ENCODE results near the gene UBE2J2. TPM values are rescaled to one million over a fixed set of nuclear protein-coding genes. Genes with fewer than 3 reads are reported as not detected.

The UBE2J2 gene
- total and polyA plus RNA-seq, 7 experiments from 2014 or later: 62.3 to 92.2 (median 84.1) TPM

DNA sequence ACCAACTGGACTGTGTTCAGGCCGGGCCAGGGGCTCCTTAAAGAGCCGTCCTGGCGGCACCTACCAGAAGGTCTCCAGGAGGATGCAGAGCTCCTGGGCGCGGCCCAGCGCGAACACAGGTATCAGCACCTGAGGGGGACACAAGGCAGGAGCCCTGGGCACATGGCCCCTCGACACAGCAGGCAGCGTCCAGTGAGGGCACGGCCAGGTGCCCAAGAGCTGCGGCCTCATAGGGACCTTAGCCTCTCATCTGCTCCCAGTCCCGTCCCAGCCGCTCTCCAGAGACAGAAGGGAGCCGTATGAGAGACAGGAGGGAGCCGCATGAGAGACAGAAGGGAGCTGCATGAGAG lies 40.6 kb upstream of the UBE2J2 start:
- Mint-ChIP-seq H3K27me3 (no peaks in the 10 kb centered on the region), H3K9me3 (no peaks in the 10 kb centered on the region), H3K4me3 (no peak overlapping the region), H3K4me1 (peaks cover 0 to 5% (median under 1%) of the 10 kb centered on the region in 7 donors), H3K27ac (no peak overlapping the region), H3K36me3 (peaks cover 0 to 4% (median 0%) of the 10 kb centered on the region in 5 donors)
- intact Hi-C loops (cut with micrococcal nuclease): no loop called here
- no peaks in the 10 kb centered on the region for H3K9me3 ChIP-seq (ENCODE audit: control insufficient read depth in 2 of 3, low read length in 3 of 3)
- H3K36me3 ChIP-seq (ENCODE audit: control insufficient read depth in 2 of 3, insufficient read depth in 3 of 3, low read length in 3 of 3): peaks cover 0 to 67% (median 4%) of the 10 kb centered on the region in 3 experiments
- CTCF ChIA-PET: no interaction called here
- DNase-seq (no peak), ATAC-seq (no peak)
- no peak overlapping the region for H3K4me3 ChIP-seq (ENCODE audit: low read length)
- H3K4me1 ChIP-seq (ENCODE audit: control insufficient read depth in 2 of 2, insufficient read depth in 2 of 2, low read length in 2 of 2): peaks cover 2 to 7% of the 10 kb centered on the region in 2 donors
- no peak overlapping the region for H3K27ac ChIP-seq (ENCODE audit: low read depth, low read length)
- POLR2A ChIA-PET: interaction anchor here (0.6 kb wide), 1 partner anchor 13 kb away, joined by 3 read pairs; no protein-coding TSS in a partner anchor
- no peaks in the 10 kb centered on the region for H3K27me3 ChIP-seq (ENCODE audit: control insufficient read depth in 2 of 2, insufficient read depth in 2 of 2, low read length in 2 of 2)

DNA sequence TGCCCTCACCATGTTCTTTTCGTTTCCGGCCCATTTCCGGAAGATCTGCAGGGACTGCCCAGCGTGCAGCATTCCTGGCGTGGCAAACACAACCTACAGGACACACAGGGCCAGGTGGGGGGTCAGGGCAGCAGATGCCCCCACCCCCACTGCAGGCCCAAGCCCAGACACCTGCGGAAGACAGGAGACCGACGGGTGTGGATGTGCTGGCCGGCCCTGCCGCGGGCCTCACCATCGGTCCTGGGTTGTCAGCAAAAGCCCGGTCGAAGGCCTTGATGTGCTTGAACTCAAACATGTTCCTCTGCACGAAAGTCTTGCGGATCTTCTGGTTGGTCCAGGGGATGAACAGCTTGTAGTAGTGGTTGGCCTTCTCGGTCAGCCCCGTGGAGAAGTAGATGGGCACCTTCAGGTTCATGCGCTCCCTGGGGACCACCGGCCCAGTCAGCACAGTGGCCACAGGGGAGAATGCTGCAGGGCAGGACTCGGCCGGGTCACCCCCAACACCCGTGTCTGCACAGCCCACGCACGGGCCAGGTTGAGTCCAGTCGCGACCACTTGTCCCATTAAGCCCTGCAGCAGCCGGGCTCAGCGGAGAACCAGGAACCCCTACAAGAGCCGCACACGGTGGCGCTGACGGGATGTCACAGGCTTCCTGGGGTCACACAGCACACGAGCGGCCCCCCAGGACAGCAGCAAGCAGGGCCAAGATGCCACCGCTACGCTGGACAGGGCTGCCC lies 40.0 kb upstream of the UBE2J2 start:
- peaks cover 5 to 8% of the 10 kb centered on the region in 2 donors for H3K4me1 ChIP-seq (ENCODE audit: control insufficient read depth in 2 of 2, insufficient read depth in 2 of 2, low read length in 2 of 2)
- no peak for DNase-seq
- intact Hi-C loops (cut with micrococcal nuclease): no loop called here
- Mint-ChIP-seq H3K4me1 (peaks cover 0 to 5% (median 0%) of the 10 kb centered on the region in 7 donors), H3K4me3 (peak overlapping the region in 1 of 10 donors; percentile 1), H3K36me3 (peaks cover 0 to 4% (median 0%) of the 10 kb centered on the region in 5 donors), H3K27ac (peak overlapping the region in 1 of 9 donors; percentile 44), H3K27me3 (no peaks in the 10 kb centered on the region), H3K9me3 (no peaks in the 10 kb centered on the region)
- H3K27me3 ChIP-seq (ENCODE audit: control insufficient read depth in 2 of 2, insufficient read depth in 2 of 2, low read length in 2 of 2): no peaks in the 10 kb centered on the region
- ATAC-seq: no peak
- CTCF ChIA-PET: interaction anchor here (0.5 kb wide), 1 partner anchor 55 kb away, joined by 5 read pairs; no protein-coding TSS in a partner anchor
- no peaks in the 10 kb centered on the region for H3K9me3 ChIP-seq (ENCODE audit: control insufficient read depth in 2 of 3, low read length in 3 of 3)
- peaks cover 0 to 61% (median 4%) of the 10 kb centered on the region in 3 experiments for H3K36me3 ChIP-seq (ENCODE audit: control insufficient read depth in 2 of 3, insufficient read depth in 3 of 3, low read length in 3 of 3)
- H3K4me3 ChIP-seq (ENCODE audit: low read length): no peak overlapping the region
- POLR2A ChIA-PET: no interaction called here
- no peak overlapping the region for H3K27ac ChIP-seq (ENCODE audit: low read depth, low read length)

DNA sequence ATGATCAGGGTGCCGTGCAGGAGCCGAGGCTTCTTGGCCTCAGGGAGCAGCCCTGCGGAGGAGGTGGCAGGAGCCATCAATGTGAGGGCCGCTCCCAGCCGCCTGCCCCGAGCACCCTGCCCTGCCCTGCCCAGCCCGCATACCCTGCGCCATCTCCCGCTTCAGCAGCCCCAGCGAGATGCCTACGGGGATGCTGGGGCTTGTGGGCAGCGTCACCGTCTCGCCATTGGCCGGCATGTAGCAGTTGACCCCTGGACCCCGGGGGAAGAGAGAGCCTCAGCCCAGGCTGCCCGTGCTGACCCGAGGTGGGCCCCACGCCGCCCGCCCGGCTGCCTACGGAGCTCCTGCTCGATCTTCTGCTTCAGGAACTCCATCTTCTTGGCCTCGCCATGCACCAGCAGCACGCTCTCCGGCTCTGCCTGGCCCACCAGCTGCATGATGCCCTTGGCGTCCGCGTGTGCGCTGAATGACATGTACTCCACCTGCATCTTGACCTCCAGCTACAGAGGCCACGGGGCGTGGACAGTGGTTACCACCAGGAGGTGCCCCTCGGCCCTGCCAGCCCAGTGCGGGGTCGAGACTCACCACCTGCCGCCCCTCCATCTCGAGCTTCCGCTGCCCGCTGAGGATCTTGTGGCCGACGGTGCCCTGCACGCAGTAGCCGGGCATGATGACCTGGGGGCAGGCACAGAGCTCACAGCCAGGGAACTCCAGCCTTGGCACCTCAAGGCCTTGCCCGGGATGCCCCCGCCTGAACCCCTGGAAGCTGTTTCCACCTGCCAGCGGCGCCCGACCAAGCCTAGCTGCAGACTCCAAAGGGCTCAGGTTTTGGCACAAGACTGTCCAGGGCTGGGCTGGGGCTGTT lies 39.0 kb upstream of the UBE2J2 start:
- ATAC-seq: no peak
- peak overlapping the region in 1 of 10 donors; percentile 53 for H3K4me3 Mint-ChIP-seq
- H3K9me3 Mint-ChIP-seq: no peaks in the 10 kb centered on the region
- Histone ChIP-seq H3K27ac (ENCODE audit: low read depth, low read length) (no peak overlapping the region), H3K9me3 (ENCODE audit: control insufficient read depth in 2 of 3, low read length in 3 of 3) (no peaks in the 10 kb centered on the region), H3K4me1 (ENCODE audit: control insufficient read depth in 2 of 2, insufficient read depth in 2 of 2, low read length in 2 of 2) (peaks cover 5 to 8% of the 10 kb centered on the region in 2 donors), H3K4me3 (ENCODE audit: low read length) (no peak overlapping the region), H3K27me3 (ENCODE audit: control insufficient read depth in 2 of 2, insufficient read depth in 2 of 2, low read length in 2 of 2) (no peaks in the 10 kb centered on the region), H3K36me3 (ENCODE audit: control insufficient read depth in 2 of 3, insufficient read depth in 3 of 3, low read length in 3 of 3) (peaks cover 0 to 56% (median 4%) of the 10 kb centered on the region in 3 experiments)
- no peak for DNase-seq
- intact Hi-C loops (cut with micrococcal nuclease): no loop called here
- peaks cover 0 to 4% (median 0%) of the 10 kb centered on the region in 5 donors for H3K36me3 Mint-ChIP-seq
- peaks cover 0 to 5% (median 0%) of the 10 kb centered on the region in 7 donors for H3K4me1 Mint-ChIP-seq
- no peaks in the 10 kb centered on the region for H3K27me3 Mint-ChIP-seq
- peak overlapping the region in 2 of 9 donors; percentile 31 to 59 for H3K27ac Mint-ChIP-seq
- CTCF ChIA-PET: no interaction called here
- POLR2A ChIA-PET: no interaction called here

DNA sequence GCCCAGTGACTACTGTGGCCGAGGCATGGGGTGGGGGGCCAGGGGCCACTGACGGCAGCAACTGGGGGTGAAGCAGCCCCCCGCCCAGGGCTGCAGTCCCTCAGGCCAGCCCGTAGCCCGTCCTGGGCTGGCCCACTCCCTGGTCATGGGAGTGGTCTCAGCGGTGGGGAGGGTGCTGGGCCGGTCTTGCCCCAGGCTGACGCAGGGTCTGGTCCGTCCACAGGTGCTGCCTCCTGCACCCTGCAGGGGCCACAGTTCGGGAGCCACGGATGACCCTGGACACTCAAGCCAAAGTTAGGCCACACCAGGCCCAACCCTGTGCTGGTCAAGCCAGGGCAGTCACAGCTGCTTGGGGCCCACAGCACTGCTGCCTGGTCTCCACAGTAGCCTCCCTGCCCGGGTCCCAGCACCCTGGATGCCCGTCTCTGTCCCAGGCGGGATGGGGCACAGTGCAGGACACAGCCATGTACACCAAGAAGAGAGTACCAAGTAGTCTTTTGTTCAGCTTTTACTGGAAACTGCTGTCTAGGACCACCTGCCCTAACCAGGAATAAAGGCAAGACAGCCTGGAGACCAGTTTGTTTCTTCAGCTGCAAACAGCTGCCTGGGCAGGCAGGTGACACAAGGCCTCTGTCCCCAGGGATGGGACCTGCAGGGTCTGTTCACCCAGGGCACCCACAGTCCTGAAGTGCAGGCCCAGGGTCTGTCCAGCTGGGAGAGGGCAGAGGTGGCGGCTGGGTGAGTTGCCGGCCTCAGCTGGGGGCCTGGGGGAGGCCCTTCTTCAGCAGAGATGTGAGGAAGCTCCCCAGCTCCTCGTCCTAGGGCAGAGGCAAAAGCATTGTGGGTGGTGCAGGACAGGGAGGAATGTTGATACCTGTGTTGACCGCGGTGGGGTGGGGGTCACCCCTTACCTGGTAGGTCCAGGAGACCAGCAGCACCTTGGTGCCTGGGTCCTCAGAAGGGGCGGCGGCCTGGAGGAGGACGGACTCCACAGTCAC lies 37.8 kb upstream of the UBE2J2 start:
- peaks cover 5 to 12% (median 8%) of the 10 kb centered on the region in 7 donors for H3K4me1 Mint-ChIP-seq
- no peaks in the 10 kb centered on the region for H3K27me3 Mint-ChIP-seq
- H3K4me3 Mint-ChIP-seq: peak overlapping the region in 1 of 10 donors; percentile 91
- H3K9me3 ChIP-seq (ENCODE audit: control insufficient read depth in 2 of 3, low read length in 3 of 3): no peaks in the 10 kb centered on the region
- H3K9me3 Mint-ChIP-seq: peaks cover 0 to 2% (median 0%) of the 10 kb centered on the region in 11 donors
- no peak overlapping the region for H3K27ac ChIP-seq (ENCODE audit: low read depth, low read length)
- ChIA-PET CTCF (no interaction called here), POLR2A (interaction anchor here (1.4 kb wide), 1 partner anchor 12 kb away, joined by 3 read pairs; no protein-coding TSS in a partner anchor)
- peaks cover 15 to 17% of the 10 kb centered on the region in 2 donors for H3K4me1 ChIP-seq (ENCODE audit: control insufficient read depth in 2 of 2, insufficient read depth in 2 of 2, low read length in 2 of 2)
- peaks cover 0 to 6% (median 0%) of the 10 kb centered on the region in 5 donors for H3K36me3 Mint-ChIP-seq
- H3K27me3 ChIP-seq (ENCODE audit: control insufficient read depth in 2 of 2, insufficient read depth in 2 of 2, low read length in 2 of 2): no peaks in the 10 kb centered on the region
- H3K36me3 ChIP-seq (ENCODE audit: control insufficient read depth in 2 of 3, insufficient read depth in 3 of 3, low read length in 3 of 3): peaks cover 0 to 51% (median 4%) of the 10 kb centered on the region in 3 experiments
- H3K27ac Mint-ChIP-seq: peak overlapping the region in 1 of 9 donors; percentile 63
- DNase-seq (no peak), ATAC-seq (no peak)
- H3K4me3 ChIP-seq (ENCODE audit: low read length): no peak overlapping the region
- intact Hi-C loops (cut with micrococcal nuclease): no loop called here

DNA sequence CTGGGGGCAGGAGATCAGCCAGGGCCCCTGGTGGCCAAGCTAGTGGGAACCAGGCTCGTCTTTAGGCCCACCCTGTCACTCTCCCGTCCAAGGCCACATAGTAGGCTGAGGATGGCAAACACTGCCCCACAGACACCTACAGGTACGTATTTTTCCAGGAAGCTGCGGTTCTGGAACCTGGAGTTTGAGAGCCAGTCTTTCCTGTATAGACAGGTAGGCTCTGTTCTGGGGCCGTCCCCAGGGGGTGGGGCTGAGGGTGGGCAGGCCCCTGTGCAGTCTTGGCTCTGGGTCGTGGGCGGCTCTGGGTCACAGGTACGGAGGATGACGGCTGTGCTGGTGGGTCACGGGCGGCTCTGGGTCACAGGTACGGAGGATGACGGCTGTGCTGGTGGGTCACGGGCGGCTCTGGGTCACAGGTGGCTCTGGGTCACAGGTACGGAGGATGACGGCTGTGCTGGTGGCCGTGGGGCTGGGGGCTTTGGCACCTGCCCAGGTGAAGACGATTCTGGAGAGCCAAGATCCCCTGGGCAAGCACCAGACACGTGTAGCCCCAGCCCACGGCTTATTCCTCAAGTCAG lies 36.9 kb upstream of the UBE2J2 start:
- no peaks in the 10 kb centered on the region for H3K27me3 ChIP-seq (ENCODE audit: control insufficient read depth in 2 of 2, insufficient read depth in 2 of 2, low read length in 2 of 2)
- ChIA-PET POLR2A (interaction anchor here (1.4 to 1.6 kb wide), 2 partner anchors 11 to 15 kb away, joined by 3 to 5 read pairs; partner anchors contain the start of genes CPTP and INTS11), CTCF (no interaction called here)
- Mint-ChIP-seq H3K9me3 (peaks cover 0 to 2% (median 0%) of the 10 kb centered on the region in 11 donors), H3K36me3 (peaks cover 0 to 6% (median 0%) of the 10 kb centered on the region in 5 donors), H3K27ac (peak overlapping the region in 4 of 9 donors; percentile 13 to 67 (median 50)), H3K4me1 (peaks cover 11 to 18% (median 15%) of the 10 kb centered on the region in 7 donors), H3K4me3 (peak overlapping the region in 6 of 10 donors; percentile 21 to 91 (median 46)), H3K27me3 (no peaks in the 10 kb centered on the region)
- no peak for DNase-seq
- peaks cover 22 to 23% of the 10 kb centered on the region in 2 donors for H3K4me1 ChIP-seq (ENCODE audit: control insufficient read depth in 2 of 2, insufficient read depth in 2 of 2, low read length in 2 of 2)
- H3K9me3 ChIP-seq (ENCODE audit: control insufficient read depth in 2 of 3, low read length in 3 of 3): no peaks in the 10 kb centered on the region
- peak overlapping the region; percentile 90 for H3K27ac ChIP-seq (ENCODE audit: low read depth, low read length)
- H3K4me3 ChIP-seq (ENCODE audit: low read length): no peak overlapping the region
- H3K36me3 ChIP-seq (ENCODE audit: control insufficient read depth in 2 of 3, insufficient read depth in 3 of 3, low read length in 3 of 3): peaks cover 0 to 51% (median 4%) of the 10 kb centered on the region in 3 experiments
- ATAC-seq: no peak
- intact Hi-C loops (cut with micrococcal nuclease): no loop called here

Data from naive thymus-derived CD4-positive, alpha-beta T cell (primary cell).